ENCODE measurements around the gene ARRDC4.

Gene ARRDC4

DNA sequence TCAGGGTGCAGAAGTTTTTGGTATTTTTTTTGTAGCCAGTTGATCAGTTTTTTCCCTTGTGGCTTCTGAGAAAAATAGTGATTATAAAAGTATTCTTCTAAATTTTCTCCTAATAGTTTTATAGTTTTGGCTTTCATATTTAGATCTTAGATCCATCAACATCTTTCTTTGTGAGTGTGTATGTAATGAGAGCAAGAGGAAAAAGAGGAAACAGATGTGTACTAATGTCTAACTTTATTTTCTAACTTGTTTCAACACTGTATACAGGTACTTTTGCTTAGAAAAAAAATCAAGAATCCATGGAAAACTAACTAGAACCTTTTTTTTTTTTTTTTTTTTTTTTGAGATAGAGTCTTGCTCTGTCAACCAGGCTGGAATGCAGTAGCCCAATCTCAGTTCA is 53.1 kb downstream of the ARRDC4 start (continued):
- no peak for TF ChIP-seq ZSCAN30 (tag by site-specific recombination; IDR thresholded peaks at IDR 0.05)
- TF ChIP-seq TCF7L2 (IDR thresholded peaks at IDR 0.05; ENCODE audit: borderline replicate concordance, low read depth, low read length): no peak

DNA sequence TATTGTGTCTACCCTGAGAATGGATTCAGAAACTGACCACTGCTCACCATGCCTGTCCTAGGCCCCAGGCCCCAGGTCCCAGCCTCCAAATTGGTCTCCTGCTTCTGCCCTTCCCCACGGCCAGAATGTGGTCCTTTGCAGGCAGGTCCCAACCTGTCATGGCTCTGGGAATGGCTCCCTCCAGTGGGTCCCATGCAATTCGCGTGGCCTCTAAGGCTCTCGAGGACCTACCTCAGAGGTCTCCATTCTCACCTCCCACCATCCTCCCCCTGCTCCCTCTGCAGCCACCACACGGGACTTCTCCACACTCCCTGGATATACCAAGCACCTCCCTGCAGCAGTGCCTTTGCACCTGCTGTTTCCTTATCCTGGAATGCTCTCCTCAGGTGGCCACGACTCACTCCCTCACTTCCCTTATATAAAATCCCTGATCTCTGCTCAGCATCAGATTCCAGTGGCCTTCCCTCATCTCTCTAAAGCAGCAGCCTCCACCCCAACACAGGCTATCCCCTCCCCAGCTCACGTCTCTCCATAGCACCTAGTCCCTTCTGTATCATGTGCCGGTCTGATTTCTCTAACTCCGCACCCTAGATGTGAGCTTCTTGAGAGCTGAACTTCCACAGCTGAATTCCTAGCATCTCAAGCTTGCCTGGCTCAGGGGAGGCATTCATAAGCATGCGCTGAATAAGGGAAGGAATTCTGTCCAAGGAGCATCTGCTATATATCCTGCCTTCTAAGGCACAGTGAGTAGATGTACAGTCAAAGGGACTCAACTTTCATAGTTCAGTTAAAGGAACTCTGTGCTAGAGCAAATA is 56.9 kb downstream of the ARRDC4 start:
- no peaks in the 10 kb centered on the region for H3K4me1 ChIP-seq (ENCODE audit: control insufficient read depth, insufficient read depth, low read length)
- H3K27ac ChIP-seq (ENCODE audit: extremely low read depth, low read depth, low read length): no peak overlapping the region
- no peaks in the 10 kb centered on the region for H3K36me3 ChIP-seq (ENCODE audit: control insufficient read depth in 2 of 2, insufficient read depth in 1 of 2, low read length in 2 of 2)
- no peak overlapping the region for H3K4me3 ChIP-seq (ENCODE audit: low read depth, low read length)
- ChIA-PET POLR2A (no interaction called here), CTCF (interaction anchor here (0.5 to 0.8 kb wide), 2 partner anchors 10 to 525 kb away, joined by 3 read pairs; no protein-coding TSS in a partner anchor)
- no peaks in the 10 kb centered on the region for H3K9me3 ChIP-seq (ENCODE audit: control insufficient read depth, insufficient read depth, low read depth, low read length)
- no peak for TF ChIP-seq ZNF140 (tag by site-specific recombination; IDR thresholded peaks at IDR 0.05)
- no peak for TF ChIP-seq GFI1B (tag by site-specific recombination; IDR thresholded peaks at IDR 0.05)
- TF ChIP-seq ZNF629 (tag by site-specific recombination; IDR thresholded peaks at IDR 0.05): no peak
- TF ChIP-seq ZNF19 (tag by site-specific recombination; IDR thresholded peaks at IDR 0.05; ENCODE audit: low read depth): no peak
- TF ChIP-seq ZNF571 (tag by site-specific recombination; IDR thresholded peaks at IDR 0.05): no peak

DNA sequence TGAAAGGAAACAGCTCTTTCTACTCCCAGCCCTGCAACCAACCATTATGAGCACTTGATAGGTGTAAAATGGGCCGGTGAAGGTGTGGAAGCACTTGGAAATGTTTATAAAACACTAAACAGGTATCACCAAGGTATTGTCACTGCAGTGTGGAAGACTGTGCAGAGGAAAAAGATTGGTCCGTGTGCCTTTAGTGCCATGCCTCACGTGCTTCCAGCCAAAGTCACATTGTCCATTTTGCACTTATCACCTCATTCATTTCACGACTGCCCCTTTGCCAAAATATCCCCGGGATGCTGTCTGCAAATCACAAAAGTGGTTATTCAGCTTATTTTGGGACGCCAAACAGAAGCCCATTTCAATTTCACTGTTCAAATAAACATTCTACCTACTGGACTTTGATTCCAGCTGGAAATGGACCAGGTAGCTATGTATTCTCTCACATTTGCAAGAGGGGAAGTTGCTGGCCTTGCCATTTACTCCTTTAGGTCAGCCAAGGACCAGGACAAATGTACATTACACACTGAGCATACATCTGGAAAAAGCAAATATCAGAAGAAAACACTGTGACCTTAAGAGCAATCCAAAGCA is 58.4 kb downstream of the ARRDC4 start:
- CTCF ChIA-PET: interaction anchor here (0.7 kb wide), 1 partner anchor 23 kb away, joined by 4 read pairs; no protein-coding TSS in a partner anchor
- Histone ChIP-seq H3K36me3 (ENCODE audit: control insufficient read depth in 2 of 2, insufficient read depth in 1 of 2, low read length in 2 of 2) (no peaks in the 10 kb centered on the region), H3K4me1 (ENCODE audit: control insufficient read depth, insufficient read depth, low read length) (no peaks in the 10 kb centered on the region), H3K27ac (ENCODE audit: extremely low read depth, low read depth, low read length) (no peak overlapping the region), H3K9me3 (ENCODE audit: control insufficient read depth, insufficient read depth, low read depth, low read length) (no peaks in the 10 kb centered on the region), H3K4me3 (ENCODE audit: low read depth, low read length) (no peak overlapping the region)
- TF ChIP-seq ZNF629 (tag by site-specific recombination; IDR thresholded peaks at IDR 0.05) (no peak), ZNF292 (tag by site-specific recombination; IDR thresholded peaks at IDR 0.05; ENCODE audit: borderline replicate concordance, low read depth) (no peak), ZNF555 (tag by site-specific recombination; conservative IDR thresholded peaks at IDR 0.05) (no peak), ZIC2 (tag by site-specific recombination; IDR thresholded peaks at IDR 0.05) (no peak), ZNF223 (tag by site-specific recombination; IDR thresholded peaks at IDR 0.05) (no peak), ZNF621 (tag by site-specific recombination; IDR thresholded peaks at IDR 0.05) (no peak), ZNF707 (tag by site-specific recombination; IDR thresholded peaks at IDR 0.05) (no peak), ZNF837 (tag by site-specific recombination; IDR thresholded peaks at IDR 0.05) (no peak), ZNF610 (tag by site-specific recombination; IDR thresholded peaks at IDR 0.05; ENCODE audit: borderline replicate concordance) (no peak), ZNF146 (tag by site-specific recombination; IDR thresholded peaks at IDR 0.05) (no peak), ZNF133 (tag by site-specific recombination; IDR thresholded peaks at IDR 0.05) (no peak), ZNF426 (tag by site-specific recombination; IDR thresholded peaks at IDR 0.05) (no peak), ZXDB (tag by site-specific recombination; IDR thresholded peaks at IDR 0.05) (no peak)
- TF ChIP-seq, protein P1, sequence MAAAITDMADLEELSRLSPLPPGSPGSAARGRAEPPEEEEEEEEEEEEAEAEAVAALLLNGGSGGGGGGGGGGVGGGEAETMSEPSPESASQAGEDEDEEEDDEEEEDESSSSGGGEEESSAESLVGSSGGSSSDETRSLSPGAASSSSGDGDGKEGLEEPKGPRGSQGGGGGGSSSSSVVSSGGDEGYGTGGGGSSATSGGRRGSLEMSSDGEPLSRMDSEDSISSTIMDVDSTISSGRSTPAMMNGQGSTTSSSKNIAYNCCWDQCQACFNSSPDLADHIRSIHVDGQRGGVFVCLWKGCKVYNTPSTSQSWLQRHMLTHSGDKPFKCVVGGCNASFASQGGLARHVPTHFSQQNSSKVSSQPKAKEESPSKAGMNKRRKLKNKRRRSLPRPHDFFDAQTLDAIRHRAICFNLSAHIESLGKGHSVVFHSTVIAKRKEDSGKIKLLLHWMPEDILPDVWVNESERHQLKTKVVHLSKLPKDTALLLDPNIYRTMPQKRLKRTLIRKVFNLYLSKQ (tag by site-specific recombination; IDR thresholded peaks at IDR 0.05; ENCODE audit: borderline replicate concordance): no peak
- TF ChIP-seq, protein P2, sequence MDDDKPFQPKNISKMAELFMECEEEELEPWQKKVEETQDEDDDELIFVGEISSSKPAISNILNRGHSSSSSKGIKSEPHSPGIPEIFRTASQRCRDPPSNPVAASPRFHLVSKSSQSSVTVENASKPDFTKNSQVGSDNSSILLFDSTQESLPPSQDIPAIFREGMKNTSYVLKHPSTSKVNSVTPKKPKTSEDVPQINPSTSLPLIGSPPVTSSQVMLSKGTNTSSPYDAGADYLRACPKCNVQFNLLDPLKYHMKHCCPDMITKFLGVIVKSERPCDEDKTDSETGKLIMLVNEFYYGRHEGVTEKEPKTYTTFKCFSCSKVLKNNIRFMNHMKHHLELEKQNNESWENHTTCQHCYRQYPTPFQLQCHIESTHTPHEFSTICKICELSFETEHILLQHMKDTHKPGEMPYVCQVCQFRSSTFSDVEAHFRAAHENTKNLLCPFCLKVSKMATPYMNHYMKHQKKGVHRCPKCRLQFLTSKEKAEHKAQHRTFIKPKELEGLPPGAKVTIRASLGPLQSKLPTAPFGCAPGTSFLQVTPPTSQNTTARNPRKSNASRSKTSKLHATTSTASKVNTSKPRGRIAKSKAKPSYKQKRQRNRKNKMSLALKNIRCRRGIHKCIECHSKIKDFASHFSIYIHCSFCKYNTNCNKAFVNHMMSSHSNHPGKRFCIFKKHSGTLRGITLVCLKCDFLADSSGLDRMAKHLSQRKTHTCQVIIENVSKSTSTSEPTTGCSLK (tag by site-specific recombination; IDR thresholded peaks at IDR 0.05): no peak
- POLR2A ChIA-PET: no interaction called here
